Uterus (tissue), 2 donors: ENCODE measurements around the gene DPP6.

Experiments used
- POLR2A ChIP-seq, 2 donors: fragments of 450-650 bp; IDR thresholded peaks; one replicate each; pipeline ENCODE4 v1.6.1; 2016; ENCODE audit warnings: antibody characterized with exemption in 2 of 2, mild to moderate bottlenecking in 1 of 2, moderate library complexity in 1 of 2
- TF ChIP-seq, protein P1 (sequence below), 4 experiments: fragments of 200-600 bp in 2 of 4; fragments of 450-650 bp in 2 of 4; sonication (generic) in 2 of 4; IDR thresholded peaks; one replicate each; pipeline ENCODE4 v1.5.1; 2016 to 2019; ENCODE audit warnings: antibody characterized with exemption in 4 of 4, mild to moderate bottlenecking in 2 of 4, moderate library complexity in 1 of 4

DNA sequence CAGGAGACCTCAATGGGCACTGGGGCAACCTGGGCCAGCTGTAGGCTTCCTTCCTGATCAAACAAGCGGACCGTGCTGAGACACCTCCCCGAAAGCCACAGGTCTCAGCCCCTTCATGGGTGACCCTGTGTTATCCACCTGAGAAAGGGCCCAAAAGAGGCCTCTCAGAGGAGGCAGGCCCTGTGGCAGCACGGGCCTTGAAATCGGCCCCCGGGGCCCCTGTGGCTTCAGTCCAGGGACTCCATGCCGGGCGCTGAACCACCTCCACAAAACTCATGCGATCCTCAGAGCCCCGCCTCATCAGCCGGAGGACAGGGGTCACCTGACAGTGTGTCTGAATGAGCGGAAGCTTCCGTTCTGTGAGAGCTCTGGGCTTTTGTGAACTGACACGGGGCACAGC, 643.6 kb downstream of the DPP6 start:
- TF ChIP-seq, protein P1, sequence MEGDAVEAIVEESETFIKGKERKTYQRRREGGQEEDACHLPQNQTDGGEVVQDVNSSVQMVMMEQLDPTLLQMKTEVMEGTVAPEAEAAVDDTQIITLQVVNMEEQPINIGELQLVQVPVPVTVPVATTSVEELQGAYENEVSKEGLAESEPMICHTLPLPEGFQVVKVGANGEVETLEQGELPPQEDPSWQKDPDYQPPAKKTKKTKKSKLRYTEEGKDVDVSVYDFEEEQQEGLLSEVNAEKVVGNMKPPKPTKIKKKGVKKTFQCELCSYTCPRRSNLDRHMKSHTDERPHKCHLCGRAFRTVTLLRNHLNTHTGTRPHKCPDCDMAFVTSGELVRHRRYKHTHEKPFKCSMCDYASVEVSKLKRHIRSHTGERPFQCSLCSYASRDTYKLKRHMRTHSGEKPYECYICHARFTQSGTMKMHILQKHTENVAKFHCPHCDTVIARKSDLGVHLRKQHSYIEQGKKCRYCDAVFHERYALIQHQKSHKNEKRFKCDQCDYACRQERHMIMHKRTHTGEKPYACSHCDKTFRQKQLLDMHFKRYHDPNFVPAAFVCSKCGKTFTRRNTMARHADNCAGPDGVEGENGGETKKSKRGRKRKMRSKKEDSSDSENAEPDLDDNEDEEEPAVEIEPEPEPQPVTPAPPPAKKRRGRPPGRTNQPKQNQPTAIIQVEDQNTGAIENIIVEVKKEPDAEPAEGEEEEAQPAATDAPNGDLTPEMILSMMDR (IDR thresholded peaks at IDR 0.05): no peak
- TF ChIP-seq POLR2A (IDR thresholded peaks at IDR 0.05): no peak
